Panc1 (cell line): ENCODE results near the gene WDR88. TPM values are rescaled to one million over a fixed set of nuclear protein-coding genes. Genes with fewer than 3 reads are reported as not detected.
A peak's percentile ranks its signal among the peaks of the same experiment; 100 is the strongest.

Experiments used
- ATAC-seq: fragments of 200-7000 bp; cut with Tn5 transposase; 2 replicates; pipeline ENCODE4 v1.9.1; 2020; ENCODE audit warnings: mild to moderate bottlenecking, moderate library complexity
- BruUV-seq: library from RNA; stranded (reverse); fragments of 400-500 nt; replicated peaks from 2 replicates; lab custom pipeline; 2021; lab: Mats Ljungman, UMichigan
- CTCF ChIA-PET: fragments of 300-600 bp; sonication (Branson Sonifier 250); formaldehyde crosslinking; loops from one replicate; lab custom pipeline; 2022; ENCODE audit warnings: antibody characterized with exemption; lab: Charles Lee
- POLR2A ChIA-PET: fragments of 300-600 bp; sonication (Branson Sonifier 250); formaldehyde crosslinking; loops from one replicate; lab custom pipeline; 2022; ENCODE audit warnings: antibody characterized with exemption; lab: Charles Lee
- DNase-seq: peaks from one replicate; pipeline ENCODE4 v3.0.0-alpha.2; 2010; ENCODE audit warnings: low read depth, low spot score
- H3K27ac ChIP-seq: 2 replicates; pipeline ENCODE4 v1.5.1; 2011; ENCODE audit warnings: mild to moderate bottlenecking, low read length, inconsistent platforms
- H3K27me3 ChIP-seq: fragments of 200-500 bp; sonication (Bioruptor generic); 2 replicates; pipeline ENCODE4 v1.6.0; 2014; ENCODE audit warnings: low read length, inconsistent platforms; ENCODE audit not compliant: control insufficient read depth, insufficient read depth
- H3K36me3 ChIP-seq: fragments of 200-500 bp; sonication (Bioruptor generic); 2 replicates; pipeline ENCODE4 v1.5.1; 2014; ENCODE audit warnings: inconsistent platforms, mild to moderate bottlenecking, low read length, moderate library complexity; ENCODE audit not compliant: control insufficient read depth, insufficient read depth
- H3K4me1 ChIP-seq: 2 replicates; pipeline ENCODE4 v1.5.1; 2011; ENCODE audit warnings: inconsistent platforms, mild to moderate bottlenecking, low read length, moderate library complexity; ENCODE audit not compliant: control insufficient read depth, insufficient read depth
- H3K4me3 ChIP-seq, 2 experiments: 2 replicates each; pipeline ENCODE4 v1.5.1; 2011 to 2012; ENCODE audit warnings: low read depth in 2 of 2, low read length in 2 of 2, mild to moderate bottlenecking in 2 of 2, inconsistent platforms in 1 of 2, moderate library complexity in 1 of 2
- H3K9me3 ChIP-seq: fragments of 200-500 bp; sonication (Bioruptor generic); 2 replicates; pipeline ENCODE4 v1.5.1; 2014; ENCODE audit warnings: low read depth, mild to moderate bottlenecking, inconsistent platforms, low read length, moderate library complexity; ENCODE audit not compliant: control insufficient read depth, insufficient read depth
- POLR2AphosphoS5 ChIP-seq: IDR thresholded peaks from 2 replicates; pipeline ENCODE4 v1.6.1; 2012; ENCODE audit warnings: mild to moderate bottlenecking, low read depth, low read length, moderate library complexity
- SIN3A ChIP-seq: IDR thresholded peaks from 2 replicates; pipeline ENCODE4 v1.6.1; 2012; ENCODE audit warnings: low read depth, mild to moderate bottlenecking, low read length, moderate library complexity, borderline replicate concordance; ENCODE audit not compliant: insufficient read depth
- TCF7L2 ChIP-seq: IDR thresholded peaks from 2 replicates; pipeline ENCODE4 v1.6.1; 2011; ENCODE audit warnings: mild to moderate bottlenecking, low read depth, low read length, inconsistent platforms
- in situ Hi-C: cut with HindIII; loops from 2 replicates; pipeline ENCODE4 v1.10.0; 2016; ENCODE audit warnings: low sequenced_read_pairs, low pct_unique_long_range_greater_than_20kb
- intact Hi-C: fragments of 100-400 bp; cut with micrococcal nuclease; formaldehyde crosslinking; loops from one replicate; pipeline ENCODE4 v1.10.0; 2022; ENCODE audit not compliant: unreplicated experiment
- total RNA-seq: library from RNA; stranded (reverse); gene quantifications from one replicate; pipeline ENCODE4 v1.2.1, GENCODE V29; 2021; ENCODE audit not compliant: unreplicated experiment
- TF ChIP-seq, protein P1 (sequence below): fragments of 450-650 bp; IDR thresholded peaks from 2 replicates; pipeline ENCODE4 v1.5.1; 2017; ENCODE audit warnings: mild to moderate bottlenecking
- TF ChIP-seq, protein P2 (sequence below), 2 experiments: IDR thresholded peaks; 2 replicates each; pipeline ENCODE4 v1.6.1; 2011 to 2012; ENCODE audit warnings: low read depth in 2 of 2, control low read depth in 1 of 2, low read length in 1 of 2, mild to moderate bottlenecking in 1 of 2, moderate library complexity in 1 of 2; ENCODE audit not compliant: insufficient read depth in 1 of 2

The WDR88 gene
- total RNA-seq, 1 experiment from 2014 or later = 0.31 TPM

DNA sequence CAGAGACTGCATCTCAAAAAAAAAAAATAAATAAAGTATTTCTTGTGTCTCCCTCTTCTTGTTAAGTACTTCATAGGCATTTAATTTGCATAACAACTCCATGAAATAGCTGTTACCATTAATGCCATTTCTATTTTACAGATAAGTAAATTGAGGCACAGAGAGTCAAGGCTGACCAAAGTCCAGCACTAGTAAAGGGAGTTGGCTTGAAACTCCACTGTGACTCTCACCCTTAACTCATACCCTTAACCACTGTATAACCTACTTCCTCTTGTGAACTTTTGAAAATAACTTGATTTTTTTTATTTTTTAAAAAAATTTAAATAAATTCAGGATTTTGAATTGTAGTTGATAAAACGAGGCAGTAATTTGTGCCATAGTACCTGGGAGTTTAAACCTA, 45.0 kb upstream of the WDR88 start:
- no peak for TF ChIP-seq POLR2AphosphoS5
- no peak for TF ChIP-seq SIN3A
- TF ChIP-seq, protein P1, sequence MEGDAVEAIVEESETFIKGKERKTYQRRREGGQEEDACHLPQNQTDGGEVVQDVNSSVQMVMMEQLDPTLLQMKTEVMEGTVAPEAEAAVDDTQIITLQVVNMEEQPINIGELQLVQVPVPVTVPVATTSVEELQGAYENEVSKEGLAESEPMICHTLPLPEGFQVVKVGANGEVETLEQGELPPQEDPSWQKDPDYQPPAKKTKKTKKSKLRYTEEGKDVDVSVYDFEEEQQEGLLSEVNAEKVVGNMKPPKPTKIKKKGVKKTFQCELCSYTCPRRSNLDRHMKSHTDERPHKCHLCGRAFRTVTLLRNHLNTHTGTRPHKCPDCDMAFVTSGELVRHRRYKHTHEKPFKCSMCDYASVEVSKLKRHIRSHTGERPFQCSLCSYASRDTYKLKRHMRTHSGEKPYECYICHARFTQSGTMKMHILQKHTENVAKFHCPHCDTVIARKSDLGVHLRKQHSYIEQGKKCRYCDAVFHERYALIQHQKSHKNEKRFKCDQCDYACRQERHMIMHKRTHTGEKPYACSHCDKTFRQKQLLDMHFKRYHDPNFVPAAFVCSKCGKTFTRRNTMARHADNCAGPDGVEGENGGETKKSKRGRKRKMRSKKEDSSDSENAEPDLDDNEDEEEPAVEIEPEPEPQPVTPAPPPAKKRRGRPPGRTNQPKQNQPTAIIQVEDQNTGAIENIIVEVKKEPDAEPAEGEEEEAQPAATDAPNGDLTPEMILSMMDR = no peak
- TF ChIP-seq TCF7L2 = no peak
- TF ChIP-seq, protein P2, sequence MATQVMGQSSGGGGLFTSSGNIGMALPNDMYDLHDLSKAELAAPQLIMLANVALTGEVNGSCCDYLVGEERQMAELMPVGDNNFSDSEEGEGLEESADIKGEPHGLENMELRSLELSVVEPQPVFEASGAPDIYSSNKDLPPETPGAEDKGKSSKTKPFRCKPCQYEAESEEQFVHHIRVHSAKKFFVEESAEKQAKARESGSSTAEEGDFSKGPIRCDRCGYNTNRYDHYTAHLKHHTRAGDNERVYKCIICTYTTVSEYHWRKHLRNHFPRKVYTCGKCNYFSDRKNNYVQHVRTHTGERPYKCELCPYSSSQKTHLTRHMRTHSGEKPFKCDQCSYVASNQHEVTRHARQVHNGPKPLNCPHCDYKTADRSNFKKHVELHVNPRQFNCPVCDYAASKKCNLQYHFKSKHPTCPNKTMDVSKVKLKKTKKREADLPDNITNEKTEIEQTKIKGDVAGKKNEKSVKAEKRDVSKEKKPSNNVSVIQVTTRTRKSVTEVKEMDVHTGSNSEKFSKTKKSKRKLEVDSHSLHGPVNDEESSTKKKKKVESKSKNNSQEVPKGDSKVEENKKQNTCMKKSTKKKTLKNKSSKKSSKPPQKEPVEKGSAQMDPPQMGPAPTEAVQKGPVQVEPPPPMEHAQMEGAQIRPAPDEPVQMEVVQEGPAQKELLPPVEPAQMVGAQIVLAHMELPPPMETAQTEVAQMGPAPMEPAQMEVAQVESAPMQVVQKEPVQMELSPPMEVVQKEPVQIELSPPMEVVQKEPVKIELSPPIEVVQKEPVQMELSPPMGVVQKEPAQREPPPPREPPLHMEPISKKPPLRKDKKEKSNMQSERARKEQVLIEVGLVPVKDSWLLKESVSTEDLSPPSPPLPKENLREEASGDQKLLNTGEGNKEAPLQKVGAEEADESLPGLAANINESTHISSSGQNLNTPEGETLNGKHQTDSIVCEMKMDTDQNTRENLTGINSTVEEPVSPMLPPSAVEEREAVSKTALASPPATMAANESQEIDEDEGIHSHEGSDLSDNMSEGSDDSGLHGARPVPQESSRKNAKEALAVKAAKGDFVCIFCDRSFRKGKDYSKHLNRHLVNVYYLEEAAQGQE (IDR thresholded peaks at IDR 0.05; ENCODE audit: insufficient read depth in 1 of 2, low read depth in 2 of 2, low read length in 1 of 2) = no peak
- no peak for DNase-seq
- ChIA-PET POLR2A (no interaction called here), CTCF (interaction anchor here (0.7 kb wide), 1 partner anchor 23 kb away, joined by 4 read pairs; no protein-coding TSS in a partner anchor)
- H3K36me3 ChIP-seq = peaks cover 6% of the 10 kb centered on the region
- H3K27ac ChIP-seq = peak overlapping the region; percentile 24; the same call in 1 of the 2 replicates
- in situ Hi-C loops (no loop called here), intact Hi-C loops (no loop called here)
- no peak for ATAC-seq
- BruUV-seq = no TSS peak
- H3K4me1 ChIP-seq = peaks cover 14% of the 10 kb centered on the region
- no peaks in the 10 kb centered on the region for H3K9me3 ChIP-seq
- no peak overlapping the region for H3K4me3 ChIP-seq
- no peaks in the 10 kb centered on the region for H3K27me3 ChIP-seq

DNA sequence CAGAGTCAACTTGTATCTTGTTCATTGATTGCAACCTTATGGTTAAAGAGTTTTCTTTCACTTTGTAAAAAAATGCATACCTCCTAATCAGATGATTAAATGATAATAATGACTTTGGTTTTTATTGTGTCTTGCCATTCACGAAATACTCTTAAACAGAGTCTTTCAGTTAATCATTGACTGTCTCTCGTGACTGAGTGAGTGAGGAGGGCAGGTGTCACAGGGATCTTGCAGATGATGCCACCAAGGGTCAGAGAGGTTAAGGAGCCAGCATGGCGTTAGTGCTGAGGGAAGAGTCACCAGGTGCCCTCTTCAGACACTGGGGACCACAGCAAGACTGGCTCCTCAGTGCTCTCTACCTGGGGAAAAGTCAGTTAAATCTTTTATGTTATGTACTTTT, 42.9 kb upstream of the WDR88 start:
- no peak overlapping the region for H3K27ac ChIP-seq
- BruUV-seq = no TSS peak
- no peak overlapping the region for H3K4me3 ChIP-seq
- no peak for ATAC-seq
- H3K27me3 ChIP-seq = no peaks in the 10 kb centered on the region
- intact Hi-C loops (no loop called here), in situ Hi-C loops (no loop called here)
- peaks cover 6% of the 10 kb centered on the region for H3K36me3 ChIP-seq
- no peaks in the 10 kb centered on the region for H3K9me3 ChIP-seq
- peaks cover 9% of the 10 kb centered on the region; the same call in 1 of the 2 replicates for H3K4me1 ChIP-seq
- POLR2A ChIA-PET = no interaction called here
- CTCF ChIA-PET = no interaction called here
- TF ChIP-seq, protein P1 = no peak
- TF ChIP-seq POLR2AphosphoS5 = no peak
- TF ChIP-seq SIN3A = no peak
- TF ChIP-seq, protein P2 (IDR thresholded peaks at IDR 0.05; ENCODE audit: insufficient read depth in 1 of 2, low read depth in 2 of 2, low read length in 1 of 2) = no peak
- DNase-seq = no peak
